Activated T-cell treated with anti-CD3 and anti-CD28 coated beads, Interleukin-2, amount 50 U/mL, for 4 hours (primary cell): ENCODE measurements around the gene BEX3. TPM values are rescaled to one million over a fixed set of nuclear protein-coding genes. Genes with fewer than 3 reads are reported as not detected.
"Not testable (repeated sequence)": the region's sequence is repeated elsewhere in the genome, so short reads cannot be mapped to it uniquely, and the experiment has no call there.

ENCODE experiments used
- ATAC-seq, 2 donors: fragments of 200-7000 bp; cut with Tn5 transposase; one replicate each; pipeline ENCODE4 v1.10.0; 2021
- DNase-seq: peaks from one replicate; pipeline ENCODE4 v3.0.0-alpha.2; 2020
- H3K27me3 Mint-ChIP-seq: one replicate; pipeline ENCODE4 v1.8.0; 2021; ENCODE audit warnings: low read depth, mixed read lengths
- H3K36me3 Mint-ChIP-seq: one replicate; pipeline ENCODE4 v1.8.0; 2022; ENCODE audit warnings: mixed read lengths; ENCODE audit not compliant: insufficient read depth
- H3K4me1 Mint-ChIP-seq: one replicate; pipeline ENCODE4 v1.8.0; 2021; ENCODE audit warnings: low read depth, mixed read lengths
- H3K4me3 Mint-ChIP-seq: one replicate; pipeline ENCODE4 v1.8.0; 2021; ENCODE audit warnings: mild to moderate bottlenecking, moderate library complexity, mixed read lengths
- H3K9me3 Mint-ChIP-seq: one replicate; pipeline ENCODE4 v1.8.0; 2021; ENCODE audit warnings: mixed read lengths
- total RNA-seq, 3 donors: library from RNA; stranded (reverse); gene quantifications; one replicate each; pipeline ENCODE4 v1.2.1, GENCODE V29; 2021

The BEX3 gene
- total RNA-seq, 3 donors from 2014 or later, result 6.8 to 9.1 (median 7.6) TPM

GRCh38 chrX:103362474-103362873, 13.9 kb upstream of the BEX3 start:
- no peak overlapping the region for H3K4me3 Mint-ChIP-seq
- no peaks in the 10 kb centered on the region for H3K9me3 Mint-ChIP-seq
- H3K27me3 Mint-ChIP-seq, result no peaks in the 10 kb centered on the region
- DNase-seq (no peak), ATAC-seq (no peak)
- peaks cover 1% of the 10 kb centered on the region for H3K4me1 Mint-ChIP-seq
- H3K36me3 Mint-ChIP-seq, result no peaks in the 10 kb centered on the region

GRCh38 chrX:103363046-103363445, 13.3 kb upstream of the BEX3 start:
- no peak overlapping the region for H3K4me3 Mint-ChIP-seq
- H3K4me1 Mint-ChIP-seq, result no peaks in the 10 kb centered on the region
- DNase-seq (no peak), ATAC-seq (no peak)
- H3K27me3 Mint-ChIP-seq, result no peaks in the 10 kb centered on the region
- H3K36me3 Mint-ChIP-seq, result no peaks in the 10 kb centered on the region
- H3K9me3 Mint-ChIP-seq, result no peaks in the 10 kb centered on the region

GRCh38 chrX:103367502-103367901, 8.8 kb upstream of the BEX3 start:
- no peak for ATAC-seq
- Mint-ChIP-seq H3K27me3 (no peaks in the 10 kb centered on the region), H3K9me3 (no peaks in the 10 kb centered on the region), H3K36me3 (no peaks in the 10 kb centered on the region), H3K4me1 (no peaks in the 10 kb centered on the region), H3K4me3 (no peak overlapping the region)
- no peak for DNase-seq

- H3K27me3 Mint-ChIP-seq, result no peaks in the 10 kb centered on the region
- no peak overlapping the region for H3K4me3 Mint-ChIP-seq
- DNase-seq (no peak), ATAC-seq (no peak)
- no peaks in the 10 kb centered on the region for H3K4me1 Mint-ChIP-seq
- H3K9me3 Mint-ChIP-seq, result no peaks in the 10 kb centered on the region
- H3K36me3 Mint-ChIP-seq, result no peaks in the 10 kb centered on the region
Measured at GRCh38 chrX:103369479-103369878, 6.9 kb upstream of the BEX3 start.

- no peak for DNase-seq
- Mint-ChIP-seq H3K4me3 (no peak overlapping the region), H3K9me3 (no peaks in the 10 kb centered on the region), H3K27me3 (no peaks in the 10 kb centered on the region), H3K4me1 (peaks cover 5% of the 10 kb centered on the region), H3K36me3 (no peaks in the 10 kb centered on the region)
- ATAC-seq, result no peak
Measured at GRCh38 chrX:103372886-103373285, 3.5 kb upstream of the BEX3 start.

GRCh38 chrX:103373581-103373980, 2.8 kb upstream of the BEX3 start:
- ATAC-seq (no peak), DNase-seq (no peak)
- Mint-ChIP-seq H3K9me3 (no peaks in the 10 kb centered on the region), H3K36me3 (no peaks in the 10 kb centered on the region), H3K4me1 (peaks cover 5% of the 10 kb centered on the region), H3K4me3 (no peak overlapping the region), H3K27me3 (no peaks in the 10 kb centered on the region)

- DNase-seq, result no peak
- Mint-ChIP-seq H3K4me1 (peaks cover 5% of the 10 kb centered on the region), H3K27me3 (no peaks in the 10 kb centered on the region), H3K9me3 (no peaks in the 10 kb centered on the region), H3K4me3 (peak overlapping the region; percentile 76), H3K36me3 (no peaks in the 10 kb centered on the region)
- ATAC-seq, result peak in 1 of 2 donors; percentile 23
Measured at GRCh38 chrX:103376979-103377324, 614 bp downstream of the BEX3 start.

- H3K4me3 Mint-ChIP-seq, result no peak overlapping the region
- ATAC-seq (no peak), DNase-seq (no peak)
- no peaks in the 10 kb centered on the region for H3K9me3 Mint-ChIP-seq
- H3K27me3 Mint-ChIP-seq, result no peaks in the 10 kb centered on the region
- H3K4me1 Mint-ChIP-seq, result peaks cover 5% of the 10 kb centered on the region
- H3K36me3 Mint-ChIP-seq, result no peaks in the 10 kb centered on the region
Measured at GRCh38 chrX:103378990-103379389, 2.7 kb downstream of the BEX3 start.

- ATAC-seq (no peak), DNase-seq (no peak)
- no peaks in the 10 kb centered on the region for H3K4me1 Mint-ChIP-seq
- no peaks in the 10 kb centered on the region for H3K36me3 Mint-ChIP-seq
- H3K9me3 Mint-ChIP-seq, result no peaks in the 10 kb centered on the region
- no peak overlapping the region for H3K4me3 Mint-ChIP-seq
- H3K27me3 Mint-ChIP-seq, result no peaks in the 10 kb centered on the region
Measured at GRCh38 chrX:103382877-103383276, 6.5 kb downstream of the BEX3 start.

GRCh38 chrX:103384672-103385071, 8.3 kb downstream of the BEX3 start:
- H3K4me1 Mint-ChIP-seq, result no peaks in the 10 kb centered on the region

GRCh38 chrX:103385283-103385830, 9.0 kb downstream of the BEX3 start:
- H3K4me1 Mint-ChIP-seq, H3K9me3 Mint-ChIP-seq, H3K36me3 Mint-ChIP-seq, ATAC-seq, DNase-seq, H3K4me3 Mint-ChIP-seq, H3K27me3 Mint-ChIP-seq: not testable (repeated sequence)

More at GRCh38 chrX:103384672-103385071, 8.3 kb downstream of the BEX3 start:
- no peaks in the 10 kb centered on the region for H3K36me3 Mint-ChIP-seq
- ATAC-seq (no peak), DNase-seq (no peak)
- H3K27me3 Mint-ChIP-seq, result no peaks in the 10 kb centered on the region
- no peak overlapping the region for H3K4me3 Mint-ChIP-seq
- H3K9me3 Mint-ChIP-seq, result no peaks in the 10 kb centered on the region

- no peak for DNase-seq
- no peaks in the 10 kb centered on the region for H3K36me3 Mint-ChIP-seq
- no peak for ATAC-seq
- no peaks in the 10 kb centered on the region for H3K9me3 Mint-ChIP-seq
- H3K4me3 Mint-ChIP-seq, result no peak overlapping the region
- peaks cover 3% of the 10 kb centered on the region for H3K4me1 Mint-ChIP-seq
- peaks cover 3% of the 10 kb centered on the region for H3K27me3 Mint-ChIP-seq
Measured at GRCh38 chrX:103386332-103386731, 10.0 kb downstream of the BEX3 start.

GRCh38 chrX:103393487-103393886, 17.1 kb downstream of the BEX3 start:
- no peak for DNase-seq
- peaks cover 3% of the 10 kb centered on the region for H3K4me1 Mint-ChIP-seq
- H3K27me3 Mint-ChIP-seq, result peaks cover 5% of the 10 kb centered on the region
- no peaks in the 10 kb centered on the region for H3K36me3 Mint-ChIP-seq
- ATAC-seq, result no peak
- no peaks in the 10 kb centered on the region for H3K9me3 Mint-ChIP-seq
- no peak overlapping the region for H3K4me3 Mint-ChIP-seq

- peaks cover 2% of the 10 kb centered on the region for H3K27me3 Mint-ChIP-seq
- H3K9me3 Mint-ChIP-seq, result no peaks in the 10 kb centered on the region
- no peak overlapping the region for H3K4me3 Mint-ChIP-seq
- no peaks in the 10 kb centered on the region for H3K36me3 Mint-ChIP-seq
- DNase-seq, result no peak
- H3K4me1 Mint-ChIP-seq, result no peaks in the 10 kb centered on the region
- ATAC-seq, result no peak
Measured at GRCh38 chrX:103396186-103396585, 19.8 kb downstream of the BEX3 start.

- no peak overlapping the region for H3K4me3 Mint-ChIP-seq
- no peaks in the 10 kb centered on the region for H3K4me1 Mint-ChIP-seq
- H3K9me3 Mint-ChIP-seq, result no peaks in the 10 kb centered on the region
- DNase-seq, result no peak
- H3K27me3 Mint-ChIP-seq, result peaks cover 2% of the 10 kb centered on the region
- no peak for ATAC-seq
- H3K36me3 Mint-ChIP-seq, result no peaks in the 10 kb centered on the region
Measured at GRCh38 chrX:103396660-103397059, 20.3 kb downstream of the BEX3 start.

GRCh38 chrX:103397707-103398106, 21.4 kb downstream of the BEX3 start:
- peaks cover 2% of the 10 kb centered on the region for H3K27me3 Mint-ChIP-seq
- H3K4me1 Mint-ChIP-seq, result no peaks in the 10 kb centered on the region
- ATAC-seq (no peak), DNase-seq (no peak)
- H3K4me3 Mint-ChIP-seq, result no peak overlapping the region
- H3K9me3 Mint-ChIP-seq, result no peaks in the 10 kb centered on the region
- no peaks in the 10 kb centered on the region for H3K36me3 Mint-ChIP-seq
